GM12864 (cell line): Measurements from ENCODE around the gene IQUB.

ENCODE experiments used
- DNase-seq: peaks from one replicate; pipeline ENCODE4 v3.0.0-alpha.2; 2011; ENCODE audit warnings: low read depth
- H3K4me3 ChIP-seq: 2 replicates; pipeline ENCODE4 v1.5.1; 2011; ENCODE audit warnings: mild to moderate bottlenecking, low read depth, low read length, control low read depth
- CTCF ChIP-seq: IDR thresholded peaks from 2 replicates; pipeline ENCODE4 v1.5.1; 2011; ENCODE audit warnings: low read depth, mild to moderate bottlenecking, moderate library complexity, low read length, control low read depth, inconsistent platforms; ENCODE audit errors: missing control alignments

IQUB gene

DNA sequence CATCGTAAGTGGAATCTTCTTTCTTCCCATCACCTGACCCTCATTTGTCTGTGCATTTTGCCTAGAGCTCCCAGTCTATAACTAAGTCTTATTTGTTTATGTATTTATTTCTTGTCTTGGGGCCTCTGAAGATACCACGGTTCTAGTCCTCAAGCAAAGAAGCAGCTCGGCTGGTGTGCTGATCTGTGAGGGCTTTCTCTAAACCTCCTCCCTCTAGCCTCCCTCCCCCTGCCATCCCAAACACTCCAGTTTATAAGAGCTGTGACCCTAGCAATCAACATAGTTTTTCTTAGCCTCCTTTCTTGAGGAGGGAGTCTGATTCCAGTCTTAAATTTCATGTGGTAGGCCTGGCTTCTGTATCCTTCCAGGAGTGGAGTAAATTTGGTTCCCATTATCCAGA lies 38.9 kb upstream of the IQUB start:
- no peak for DNase-seq
- no peak for TF ChIP-seq CTCF

GRCh38 chr7:123571684-123572083 lies 37.3 kb upstream of the IQUB start:
- H3K4me3 ChIP-seq, result no peak overlapping the region
- no peak for TF ChIP-seq CTCF
- no peak for DNase-seq

More for the DNA sequence above, 38.9 kb upstream of the IQUB start:
- no peak overlapping the region for H3K4me3 ChIP-seq

GRCh38 chr7:123571187-123571586 lies 36.8 kb upstream of the IQUB start:
- DNase-seq, result no peak
- H3K4me3 ChIP-seq, result no peak overlapping the region
- no peak for TF ChIP-seq CTCF

DNA sequence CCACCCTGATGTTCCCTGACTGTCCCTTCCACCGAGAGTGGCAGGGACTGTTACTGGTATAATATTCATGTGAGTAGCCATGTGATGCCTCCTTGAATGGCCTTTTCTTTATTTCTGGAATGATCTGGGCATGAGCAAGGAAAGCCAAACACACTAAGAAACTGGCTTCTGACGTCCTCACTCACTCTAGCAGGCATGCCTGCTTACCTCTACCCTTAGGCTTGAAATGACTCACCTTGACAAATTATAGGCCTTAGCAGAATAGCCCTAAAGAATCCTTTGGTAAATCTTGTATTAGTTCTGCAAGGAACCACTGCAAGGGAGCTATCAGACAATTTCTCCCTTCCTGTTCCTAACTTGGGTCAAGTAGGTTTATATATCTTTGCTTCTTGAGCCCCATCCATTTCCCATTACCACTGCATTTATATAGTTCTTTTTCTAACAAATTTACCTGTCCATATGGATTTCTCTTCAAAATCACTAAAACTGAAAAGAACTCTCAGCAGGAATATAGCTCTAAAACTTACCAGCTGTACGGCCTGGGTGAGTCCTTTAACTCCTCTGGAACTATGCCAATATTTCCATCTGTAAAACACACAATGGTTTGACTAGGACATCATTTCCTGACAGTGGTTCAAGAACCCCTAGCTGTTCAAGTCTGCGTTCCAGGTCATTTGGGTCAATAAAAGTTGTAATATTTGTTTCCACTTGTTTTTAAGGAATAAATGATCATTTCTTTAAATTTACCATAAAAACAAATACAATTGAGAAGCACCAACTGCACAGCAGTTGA lies 36.2 kb upstream of the IQUB start:
- no peak overlapping the region for H3K4me3 ChIP-seq
- DNase-seq, result no peak
- TF ChIP-seq CTCF, result no peak

GRCh38 chr7:123569352-123570010 lies 35.1 kb upstream of the IQUB start:
- H3K4me3 ChIP-seq, result no peak overlapping the region
- TF ChIP-seq CTCF, result no peak
- no peak for DNase-seq

GRCh38 chr7:123562121-123562520 lies 27.7 kb upstream of the IQUB start:
- no peak for DNase-seq
- TF ChIP-seq CTCF, result no peak

More at GRCh38 chr7:123562121-123562520, 27.7 kb upstream of the IQUB start:
- H3K4me3 ChIP-seq, result no peak overlapping the region
